Measurements from ENCODE around the gene NTN5.
"Not testable (repeated sequence)": the region's sequence is repeated elsewhere in the genome, so short reads cannot be mapped to it uniquely, and the experiment has no call there.

The NTN5 gene

GRCh38 chr19:48644355-48644754 lies 28.5 kb downstream of the NTN5 start:
- DNase-seq, result no peak

GRCh38 chr19:48642862-48643261 lies 30.0 kb downstream of the NTN5 start:
- no peak for DNase-seq

- no peak for DNase-seq
Observed at GRCh38 chr19:48641850-48642249, 31.0 kb downstream of the NTN5 start.

- no peak for DNase-seq
Observed at GRCh38 chr19:48639483-48640375, 33.1 kb downstream of the NTN5 start.

GRCh38 chr19:48638831-48639381 lies 33.9 kb downstream of the NTN5 start:
- no peak for DNase-seq

- DNase-seq, result peak; percentile 77
Observed at GRCh38 chr19:48637948-48638830, 34.6 kb downstream of the NTN5 start.

- peak; percentile 98 for DNase-seq
Observed at GRCh38 chr19:48637449-48637947, 35.3 kb downstream of the NTN5 start.

GRCh38 chr19:48636859-48637448 lies 35.9 kb downstream of the NTN5 start, which contains the start of gene DBP:
DBP (minus strand) TSS chr19:48637379; CDS start chr19:48636994, 385 bp downstream.
- DNase-seq, result peak; percentile 33

GRCh38 chr19:48635966-48636858 lies 36.6 kb downstream of the NTN5 start:
- DNase-seq, result no peak

- peak; percentile 74 for DNase-seq
Observed at GRCh38 chr19:48635263-48635965, 37.4 kb downstream of the NTN5 start.

- DNase-seq, result peak; percentile 82
Observed at GRCh38 chr19:48634424-48635262, 38.2 kb downstream of the NTN5 start.

GRCh38 chr19:48634036-48634342 lies 38.8 kb downstream of the NTN5 start:
- DNase-seq, result no peak

- DNase-seq, result no peak
Observed at GRCh38 chr19:48633148-48634035, 39.4 kb downstream of the NTN5 start.

- no peak for DNase-seq
Observed at GRCh38 chr19:48632692-48633147, 40.1 kb downstream of the NTN5 start.

GRCh38 chr19:48632286-48632685 lies 40.5 kb downstream of the NTN5 start:
- DNase-seq, result not testable (repeated sequence)

- no peak for DNase-seq
Observed at GRCh38 chr19:48631225-48631624, 41.6 kb downstream of the NTN5 start.

GRCh38 chr19:48630296-48631063 lies 42.3 kb downstream of the NTN5 start:
- no peak for DNase-seq

Data from T-helper 9 cell (primary cell).